Endothelial cell of umbilical vein (primary cell): ENCODE measurements around the gene CCDC88B. TPM values are rescaled to one million over a fixed set of nuclear protein-coding genes. Genes with fewer than 3 reads are reported as not detected.

Experiments
- BruUV-seq: library from RNA; stranded (reverse); fragments of 400-500 nt; replicated peaks from 2 replicates; lab custom pipeline; 2021; lab: Mats Ljungman, UMichigan
- CTCF ChIA-PET: fragments of 300-600, 350-600 bp; sonication (Branson Sonifier 250); formaldehyde crosslinking; loops from one replicate; lab custom pipeline; 2021; ENCODE audit warnings: antibody characterized with exemption, inconsistent platforms; lab: Charles Lee
- POLR2A ChIA-PET: fragments of 300-600, 350-600 bp; sonication (Branson Sonifier 250); formaldehyde crosslinking; loops from one replicate; lab custom pipeline; 2021; ENCODE audit warnings: antibody characterized with exemption, inconsistent platforms; lab: Charles Lee
- DNase-seq: peaks from one replicate; pipeline ENCODE4 v3.0.0-alpha.2; 2011; ENCODE audit warnings: low read depth, low spot score
- FAIRE-seq: peaks from 2 replicates; lab custom pipeline; 2011; peaks lifted over from hg19 to GRCh38; lab: Jason Lieb, UNC
- H2AFZ ChIP-seq: 2 replicates; pipeline ENCODE4 v1.6.0; 2012; ENCODE audit warnings: low read depth, low read length, control low read depth, inconsistent platforms
- H3K27ac ChIP-seq: 2 replicates; pipeline ENCODE4 v1.5.1; 2011; ENCODE audit warnings: low read depth, mild to moderate bottlenecking, control low read depth, low read length, moderate library complexity; ENCODE audit not compliant: insufficient read depth
- H3K27me3 ChIP-seq, 2 experiments: 2 replicates each; pipeline versions ENCODE4 v1.6.0 to v1.6.1; 2011; ENCODE audit warnings: low read length in 2 of 2, mixed read lengths in 1 of 2; ENCODE audit not compliant: control insufficient read depth in 2 of 2, insufficient read depth in 2 of 2
- H3K36me3 ChIP-seq, 2 experiments: 2 replicates in 1 of 2; 3 replicates in 1 of 2; pipeline ENCODE4 v1.5.1; 2011; ENCODE audit warnings: low read length in 2 of 2, mild to moderate bottlenecking in 1 of 2, moderate library complexity in 1 of 2; ENCODE audit not compliant: control insufficient read depth in 2 of 2, insufficient read depth in 2 of 2; ENCODE audit errors: extremely low read depth in 1 of 2
- H3K4me1 ChIP-seq: 3 replicates; pipeline ENCODE4 v1.5.1; 2011; ENCODE audit warnings: mild to moderate bottlenecking, low read length; ENCODE audit not compliant: control insufficient read depth, insufficient read depth; ENCODE audit errors: extremely low read depth
- H3K4me2 ChIP-seq: 2 replicates; pipeline ENCODE4 v1.6.1; 2011; ENCODE audit warnings: low read length, control low read depth, mixed read lengths; ENCODE audit not compliant: insufficient read depth
- H3K4me3 ChIP-seq, 3 experiments: fragments of 200-600 bp in 1 of 3; sonication (generic), shearing (Covaris generic) in 1 of 3; replicated peaks in 1 of 3; 2 replicates each; pipeline ENCODE4 v1.5.1; 2011 to 2016; ENCODE audit warnings: control low read depth in 3 of 3, low read length in 3 of 3, mild to moderate bottlenecking in 2 of 3, inconsistent platforms in 1 of 3, low read depth in 1 of 3, moderate library complexity in 1 of 3; ENCODE audit not compliant: insufficient read depth in 1 of 3
- H3K79me2 ChIP-seq: 2 replicates; pipeline ENCODE4 v1.6.0; 2012; ENCODE audit warnings: low read length, inconsistent platforms; ENCODE audit not compliant: control insufficient read depth, insufficient read depth
- H3K9ac ChIP-seq: replicated peaks from 2 replicates; pipeline ENCODE3; 2011; ENCODE audit warnings: low read length, control low read depth; ENCODE audit not compliant: insufficient read depth; ENCODE audit errors: extremely low read depth
- H3K9me1 ChIP-seq: replicated peaks from 3 replicates; pipeline ENCODE4 v1.6.0; 2011; ENCODE audit warnings: mild to moderate bottlenecking, low read length; ENCODE audit not compliant: control insufficient read depth, insufficient read depth; ENCODE audit errors: extremely low read depth
- H3K9me3 ChIP-seq: replicated peaks from 2 replicates; pipeline ENCODE4 v1.5.1; 2012; ENCODE audit warnings: low read length, inconsistent platforms; ENCODE audit not compliant: control insufficient read depth, insufficient read depth
- H4K20me1 ChIP-seq: replicated peaks from 2 replicates; pipeline ENCODE3; 2011; ENCODE audit warnings: mild to moderate bottlenecking, low read length; ENCODE audit not compliant: control insufficient read depth, insufficient read depth; ENCODE audit errors: extremely low read depth
- CTCF ChIP-seq, 2 donors: IDR thresholded peaks; 1 replicate in 1 of 2; 2 replicates in 1 of 2; pipeline ENCODE4 v1.5.1; 2011; ENCODE audit warnings: low read length in 2 of 2, mild to moderate bottlenecking in 2 of 2, moderate library complexity in 2 of 2, control low read depth in 1 of 2, inconsistent platforms in 1 of 2, low read depth in 1 of 2; ENCODE audit not compliant: insufficient read depth in 1 of 2; ENCODE audit errors: extremely low read depth in 1 of 2
- EZH2 ChIP-seq: IDR thresholded peaks from 2 replicates; pipeline ENCODE4 v1.6.1; 2012; ENCODE audit warnings: borderline replicate concordance, low read depth, mild to moderate bottlenecking, moderate library complexity, low read length, inconsistent platforms; ENCODE audit not compliant: severe bottlenecking
- FOS ChIP-seq: IDR thresholded peaks from 2 replicates; pipeline ENCODE4 v1.6.1; 2011; ENCODE audit warnings: mild to moderate bottlenecking, low read length, moderate library complexity, borderline replicate concordance; ENCODE audit not compliant: insufficient read depth
- GATA2 ChIP-seq: IDR thresholded peaks from 2 replicates; pipeline ENCODE4 v1.7.0; 2011; ENCODE audit warnings: low read depth, mild to moderate bottlenecking, moderate library complexity, mixed read lengths, low read length; ENCODE audit not compliant: insufficient read length, insufficient read depth
- JUN ChIP-seq: IDR thresholded peaks from 2 replicates; pipeline ENCODE4 v1.6.1; 2011; ENCODE audit warnings: borderline replicate concordance, low read depth; ENCODE audit not compliant: insufficient read length, insufficient read depth
- MAX ChIP-seq: IDR thresholded peaks from 2 replicates; pipeline ENCODE4 v1.6.1; 2011; ENCODE audit not compliant: insufficient read depth, insufficient read length
- MYC ChIP-seq: IDR thresholded peaks from one replicate; pipeline ENCODE4 v1.6.1; 2011; ENCODE audit warnings: mild to moderate bottlenecking, low read depth, low read length
- POLR2A ChIP-seq: IDR thresholded peaks from 2 replicates; pipeline ENCODE4 v1.6.1; 2012; ENCODE audit warnings: low read depth, mild to moderate bottlenecking, control low read depth, low read length
- POLR2AphosphoS5 ChIP-seq: IDR thresholded peaks from 2 replicates; pipeline ENCODE4 v1.6.1; 2012; ENCODE audit warnings: low read depth, mild to moderate bottlenecking, control low read depth, low read length, moderate library complexity; ENCODE audit not compliant: insufficient read depth
- dilution Hi-C: fragments of 300-500 bp; cut with MboI; formaldehyde crosslinking; loops from one replicate; pipeline ENCODE4 v1.15.0; 2019; ENCODE audit warnings: low sequenced_read_pairs; ENCODE audit not compliant: extremely low pct_ligation_motif_present
- intact Hi-C: fragments of 100-400 bp; cut with micrococcal nuclease; formaldehyde crosslinking; loops from one replicate; pipeline ENCODE4 v1.10.0; 2022
- polyA plus RNA-seq, 4 experiments: library from polyadenylated mRNA; depleted of rRNA in 3 of 4; stranded (reverse) in 3 of 4; unstranded in 1 of 4; fragments of >200 nt; gene quantifications; 2 replicates each; pipeline versions ENCODE4 v1.2.1 to v1.2.3, GENCODE V29; 2011 to 2012; ENCODE audit warnings: missing spikeins in 1 of 4
- total RNA-seq: library from RNA; stranded (reverse); gene quantifications from 2 replicates; pipeline ENCODE4 v1.2.3, GENCODE V29; 2021

CCDC88B gene
- total and polyA plus RNA-seq, 2 donors (not counting 3 experiments of a cell fraction or from before 2014, with no cell fraction given), result 1.8 to 2.7 TPM

GRCh38 chr11:64389851-64390250 is 49.8 kb downstream of the CCDC88B start:
- Histone ChIP-seq H2AFZ (no peak overlapping the region), H3K36me3 (no peaks in the 10 kb centered on the region), H3K9me1 (no peaks in the 10 kb centered on the region), H3K4me2 (no peak overlapping the region), H3K27ac (no peak overlapping the region), H3K79me2 (no peaks in the 10 kb centered on the region), H3K9me3 (no peaks in the 10 kb centered on the region), H4K20me1 (no peaks in the 10 kb centered on the region), H3K4me1 (no peaks in the 10 kb centered on the region), H3K27me3 (peaks cover 0 to 10% of the 10 kb centered on the region in 2 experiments), H3K4me3 (no peak overlapping the region), H3K9ac (no peak overlapping the region)
- no TSS peak for BruUV-seq
- FAIRE-seq (no peak), DNase-seq (no peak)
- POLR2A ChIA-PET, result no interaction called here
- CTCF ChIA-PET, result no interaction called here
- dilution Hi-C loops (no loop called here), intact Hi-C loops (no loop called here)
- no peak for TF ChIP-seq CTCF (IDR thresholded peaks at IDR 0.05; ENCODE audit: extremely low read depth in 1 of 2, insufficient read depth in 1 of 2, low read depth in 1 of 2, low read length in 2 of 2)
- no peak for TF ChIP-seq POLR2A
- TF ChIP-seq MAX, result no peak
- TF ChIP-seq EZH2, result no peak
- no peak for TF ChIP-seq FOS
- no peak for TF ChIP-seq POLR2AphosphoS5
- TF ChIP-seq GATA2, result no peak
- no peak for TF ChIP-seq MYC
- TF ChIP-seq JUN, result no peak
